A673 (cell line): Measurements from ENCODE around the gene GBP1. TPM values are rescaled to one million over a fixed set of nuclear protein-coding genes. Genes with fewer than 3 reads are reported as not detected.
"Not testable (repeated sequence)": the region's sequence is repeated elsewhere in the genome, so short reads cannot be mapped to it uniquely, and the experiment has no call there.

Experiments used
- BruUV-seq: library from RNA; stranded (reverse); fragments of 400-500 nt; replicated peaks from 2 replicates; lab custom pipeline; 2021; lab: Mats Ljungman, UMichigan
- CTCF ChIA-PET: fragments of 300-600 bp; sonication (Branson Sonifier 250); formaldehyde crosslinking; loops from one replicate; lab custom pipeline; 2022; ENCODE audit warnings: antibody characterized with exemption; lab: Charles Lee
- POLR2A ChIA-PET: fragments of 300-600 bp; sonication (Branson Sonifier 250); formaldehyde crosslinking; loops from one replicate; lab custom pipeline; 2022; ENCODE audit warnings: antibody characterized with exemption; ENCODE audit not compliant: low non-redundant PET; lab: Charles Lee
- DNase-seq: peaks from one replicate; pipeline ENCODE4 v3.0.0-alpha.2; 2015; ENCODE audit warnings: low spot score
- H3K27ac ChIP-seq: fragments of 200-600 bp; sonication (generic); 2 replicates; pipeline ENCODE4 v1.5.1; 2016; ENCODE audit warnings: mixed run types, low read depth, mild to moderate bottlenecking, mixed read lengths, antibody characterized with exemption, low read length; ENCODE audit not compliant: poor library complexity, severe bottlenecking
- H3K27me3 ChIP-seq: fragments of 200-600 bp; sonication (generic); replicated peaks from 2 replicates; pipeline ENCODE4 v1.6.1; 2017; ENCODE audit warnings: mixed run types, low read depth, mild to moderate bottlenecking, mixed read lengths, antibody characterized with exemption, low read length; ENCODE audit not compliant: insufficient read depth, poor library complexity
- H3K36me3 ChIP-seq: fragments of 200-600 bp; sonication (generic); 2 replicates; pipeline ENCODE4 v1.6.1; 2016; ENCODE audit warnings: mixed run types, mild to moderate bottlenecking, mixed read lengths, antibody characterized with exemption, low read length; ENCODE audit not compliant: insufficient read depth, poor library complexity, severe bottlenecking
- H3K4me1 ChIP-seq: fragments of 200-600 bp; sonication (generic); 2 replicates; pipeline ENCODE4 v1.6.1; 2017; ENCODE audit warnings: mixed run types, mild to moderate bottlenecking, mixed read lengths, antibody characterized with exemption, low read length; ENCODE audit not compliant: insufficient read depth, poor library complexity, severe bottlenecking
- H3K4me3 ChIP-seq: fragments of 200-600 bp; sonication (generic); 2 replicates; pipeline ENCODE4 v1.5.1; 2016; ENCODE audit warnings: low read depth, mixed run types, mild to moderate bottlenecking, mixed read lengths, low read length; ENCODE audit not compliant: poor library complexity, severe bottlenecking
- H3K9me3 ChIP-seq: fragments of 200-600 bp; sonication (generic); 2 replicates; pipeline ENCODE4 v1.6.1; 2016; ENCODE audit warnings: mixed run types, low read depth, mild to moderate bottlenecking, mixed read lengths, antibody characterized with exemption, low read length; ENCODE audit not compliant: poor library complexity, severe bottlenecking
- EZH2 ChIP-seq: fragments of 200-600 bp; sonication (generic); IDR thresholded peaks from 2 replicates; pipeline ENCODE4 v1.6.1; 2017; ENCODE audit warnings: borderline replicate concordance, low read depth, mild to moderate bottlenecking, mixed read lengths, antibody characterized with exemption, low read length; ENCODE audit not compliant: poor library complexity, severe bottlenecking
- intact Hi-C: fragments of 100-400 bp; cut with micrococcal nuclease; formaldehyde crosslinking; loops from one replicate; pipeline ENCODE4 v1.10.0; 2022; ENCODE audit not compliant: unreplicated experiment
- total RNA-seq: library from RNA; stranded (reverse); gene quantifications from 2 replicates; pipeline ENCODE4 v1.2.3, GENCODE V29; 2021
- TF ChIP-seq, protein P1 (sequence below): fragments of 300-800, 200-600 bp; sonication (generic); conservative IDR thresholded peaks from 2 replicates; pipeline ENCODE4 v1.5.1; 2017; ENCODE audit warnings: low read depth, mild to moderate bottlenecking, antibody characterized with exemption, low read length, moderate library complexity, mixed read lengths

Gene GBP1
- total RNA-seq, 1 experiment from 2014 or later = 10.1 TPM

DNA sequence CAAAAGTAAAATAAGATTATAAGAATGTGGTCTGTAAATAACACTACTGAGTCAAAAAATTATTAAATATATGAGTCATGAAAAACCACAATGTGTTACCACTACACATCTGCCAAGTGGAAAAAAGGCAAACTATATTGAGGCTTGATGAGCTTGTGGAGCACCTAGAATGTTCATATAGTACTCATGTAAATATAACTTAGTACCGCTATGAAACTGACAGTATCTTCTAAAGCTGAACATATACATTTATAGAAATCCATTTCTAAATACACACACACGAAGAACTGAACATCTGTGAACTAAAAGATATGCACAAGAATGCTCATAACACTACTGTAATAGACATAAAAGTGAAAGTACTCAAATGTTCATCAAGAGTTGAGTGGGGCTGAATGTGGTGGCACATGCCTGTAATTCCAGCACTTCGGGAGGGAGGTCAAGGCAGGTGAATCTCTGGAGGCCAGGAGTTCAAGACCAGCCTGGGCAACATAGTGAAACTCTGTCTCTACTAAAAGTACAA lies 23.8 kb downstream of the GBP1 start:
- BruUV-seq = no TSS peak
- no peak for DNase-seq
- H3K27ac ChIP-seq = no peak overlapping the region
- no peaks in the 10 kb centered on the region for H3K36me3 ChIP-seq
- ChIA-PET POLR2A (interaction anchor here (0.6 kb wide), 1 partner anchor 33 kb away, joined by 5 read pairs; no protein-coding TSS in a partner anchor), CTCF (no interaction called here)
- H3K27me3 ChIP-seq = no peaks in the 10 kb centered on the region
- intact Hi-C loops = no loop called here
- H3K4me3 ChIP-seq = no peak overlapping the region
- H3K4me1 ChIP-seq = no peaks in the 10 kb centered on the region
- TF ChIP-seq EZH2 = no peak
- no peaks in the 10 kb centered on the region for H3K9me3 ChIP-seq

DNA sequence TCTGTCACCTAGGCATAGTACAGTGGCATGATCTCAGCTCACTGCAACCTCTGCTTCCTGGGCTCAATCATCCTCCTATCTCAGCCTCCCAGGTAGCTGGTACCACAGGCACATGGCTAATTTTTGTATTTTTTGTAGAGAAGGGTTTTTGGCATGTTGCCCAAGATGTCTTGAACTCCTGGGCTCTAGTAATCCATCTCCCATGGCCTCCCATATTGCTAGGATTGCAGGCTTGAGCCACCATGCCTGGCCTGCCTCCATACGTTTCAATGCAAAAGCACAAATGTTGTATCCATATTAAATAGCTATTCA lies 24.7 kb downstream of the GBP1 start:
- H3K27ac ChIP-seq = no peak overlapping the region

GRCh38 chr1:89037186-89037585 lies 27.8 kb downstream of the GBP1 start:
- no peaks in the 10 kb centered on the region for H3K4me1 ChIP-seq
- CTCF ChIA-PET = no interaction called here
- TF ChIP-seq, protein P1, sequence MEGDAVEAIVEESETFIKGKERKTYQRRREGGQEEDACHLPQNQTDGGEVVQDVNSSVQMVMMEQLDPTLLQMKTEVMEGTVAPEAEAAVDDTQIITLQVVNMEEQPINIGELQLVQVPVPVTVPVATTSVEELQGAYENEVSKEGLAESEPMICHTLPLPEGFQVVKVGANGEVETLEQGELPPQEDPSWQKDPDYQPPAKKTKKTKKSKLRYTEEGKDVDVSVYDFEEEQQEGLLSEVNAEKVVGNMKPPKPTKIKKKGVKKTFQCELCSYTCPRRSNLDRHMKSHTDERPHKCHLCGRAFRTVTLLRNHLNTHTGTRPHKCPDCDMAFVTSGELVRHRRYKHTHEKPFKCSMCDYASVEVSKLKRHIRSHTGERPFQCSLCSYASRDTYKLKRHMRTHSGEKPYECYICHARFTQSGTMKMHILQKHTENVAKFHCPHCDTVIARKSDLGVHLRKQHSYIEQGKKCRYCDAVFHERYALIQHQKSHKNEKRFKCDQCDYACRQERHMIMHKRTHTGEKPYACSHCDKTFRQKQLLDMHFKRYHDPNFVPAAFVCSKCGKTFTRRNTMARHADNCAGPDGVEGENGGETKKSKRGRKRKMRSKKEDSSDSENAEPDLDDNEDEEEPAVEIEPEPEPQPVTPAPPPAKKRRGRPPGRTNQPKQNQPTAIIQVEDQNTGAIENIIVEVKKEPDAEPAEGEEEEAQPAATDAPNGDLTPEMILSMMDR = no peak
- TF ChIP-seq EZH2 = no peak
- DNase-seq = no peak
- H3K27ac ChIP-seq = no peak overlapping the region
- H3K27me3 ChIP-seq = no peaks in the 10 kb centered on the region
- no peak overlapping the region for H3K4me3 ChIP-seq
- intact Hi-C loops = no loop called here
- POLR2A ChIA-PET = no interaction called here
- H3K36me3 ChIP-seq = no peaks in the 10 kb centered on the region
- BruUV-seq = no TSS peak
- H3K9me3 ChIP-seq = no peaks in the 10 kb centered on the region

More for the DNA sequence above, 24.7 kb downstream of the GBP1 start:
- Histone ChIP-seq H3K9me3 (no peaks in the 10 kb centered on the region), H3K4me3 (no peak overlapping the region), H3K36me3 (no peaks in the 10 kb centered on the region), H3K27me3 (no peaks in the 10 kb centered on the region), H3K4me1 (no peaks in the 10 kb centered on the region)
- POLR2A ChIA-PET = no interaction called here
- TF ChIP-seq EZH2 = no peak
- TF ChIP-seq, protein P1 = no peak
- DNase-seq = no peak
- no TSS peak for BruUV-seq
- intact Hi-C loops = no loop called here
- CTCF ChIA-PET = no interaction called here

GRCh38 chr1:89035080-89035479 lies 29.9 kb downstream of the GBP1 start:
- CTCF ChIA-PET = no interaction called here
- Histone ChIP-seq H3K27me3 (no peaks in the 10 kb centered on the region), H3K36me3 (no peaks in the 10 kb centered on the region), H3K4me3 (no peak overlapping the region), H3K9me3 (no peaks in the 10 kb centered on the region), H3K4me1 (no peaks in the 10 kb centered on the region), H3K27ac (no peak overlapping the region)
- DNase-seq = no peak
- intact Hi-C loops = no loop called here
- TF ChIP-seq EZH2 = no peak
- TF ChIP-seq, protein P1 = no peak
- BruUV-seq = no TSS peak
- POLR2A ChIA-PET = no interaction called here

- H3K9me3 ChIP-seq, H3K4me1 ChIP-seq, CTCF ChIA-PET, POLR2A ChIA-PET, intact Hi-C loops, H3K4me3 ChIP-seq, H3K36me3 ChIP-seq, BruUV-seq, H3K27ac ChIP-seq, H3K27me3 ChIP-seq, DNase-seq: not testable (repeated sequence)
These were observed 31.0 kb downstream of the GBP1 start for GRCh38 chr1:89034004-89034403.

DNA sequence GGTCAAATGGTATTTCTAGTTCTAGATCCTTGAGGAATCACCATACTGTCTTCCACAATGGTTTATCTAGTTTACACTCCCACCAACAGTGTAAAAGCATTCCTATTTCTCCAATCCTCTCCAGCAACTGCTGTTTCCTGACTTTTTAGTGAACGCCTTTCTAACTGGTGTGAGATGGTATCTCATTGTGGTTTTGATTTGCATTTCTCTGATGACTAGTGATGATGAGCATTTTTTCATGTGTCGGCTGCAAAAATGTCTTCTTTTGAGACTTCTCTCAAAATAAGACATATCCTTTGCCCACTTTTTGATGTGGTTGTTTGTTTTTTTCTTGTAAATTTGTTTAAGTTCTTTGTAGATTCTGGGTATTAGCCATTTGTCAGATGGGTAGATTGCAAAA lies 36.0 kb downstream of the GBP1 start:
- CTCF ChIA-PET, POLR2A ChIA-PET, H3K36me3 ChIP-seq, H3K4me3 ChIP-seq, H3K27ac ChIP-seq, DNase-seq, BruUV-seq, H3K27me3 ChIP-seq, H3K9me3 ChIP-seq, intact Hi-C loops, H3K4me1 ChIP-seq: not testable (repeated sequence)
